ENCODE measurements around the gene SLIT3.

The SLIT3 gene

GRCh38 chr5:169009123-169009522 is 291.8 kb downstream of the SLIT3 start:
- no peak overlapping the region for H3K27ac ChIP-seq
- no peak for DNase-seq (ENCODE audit: low read depth, low spot score)
- no peaks in the 10 kb centered on the region for H3K9me3 ChIP-seq (ENCODE audit: low read depth, low read length)
- H3K4me3 ChIP-seq, result no peak overlapping the region
- H3K9ac ChIP-seq (ENCODE audit: insufficient read length), result no peak overlapping the region
- TF ChIP-seq FOXP2 (optimal IDR thresholded peaks at IDR 0.05; ENCODE audit: control extremely low read depth, extremely low read length, insufficient read depth) (no peak), EZH2 (IDR thresholded peaks at IDR 0.05) (no peak), POLR2AphosphoS5 (IDR thresholded peaks at IDR 0.05; ENCODE audit: borderline replicate concordance, low read depth, low read length) (no peak)
- no peaks in the 10 kb centered on the region for H3K36me3 ChIP-seq (ENCODE audit: insufficient read depth, low read length)

- no peaks in the 10 kb centered on the region for H3K36me3 ChIP-seq (ENCODE audit: insufficient read depth, low read length)
- no peak overlapping the region for H3K27ac ChIP-seq
- TF ChIP-seq FOXP2 (optimal IDR thresholded peaks at IDR 0.05; ENCODE audit: control extremely low read depth, extremely low read length, insufficient read depth), result no peak
- TF ChIP-seq EZH2 (IDR thresholded peaks at IDR 0.05), result no peak
- no peak for TF ChIP-seq POLR2AphosphoS5 (IDR thresholded peaks at IDR 0.05; ENCODE audit: borderline replicate concordance, low read depth, low read length)
- no peak overlapping the region for H3K9ac ChIP-seq (ENCODE audit: insufficient read length)
- DNase-seq (ENCODE audit: low read depth, low spot score), result no peak
- no peak overlapping the region for H3K4me3 ChIP-seq
- H3K9me3 ChIP-seq (ENCODE audit: low read depth, low read length), result no peaks in the 10 kb centered on the region
Observed at GRCh38 chr5:169006842-169007790, 293.8 kb downstream of the SLIT3 start.

- Histone ChIP-seq H3K36me3 (ENCODE audit: insufficient read depth, low read length) (no peaks in the 10 kb centered on the region), H3K4me3 (no peak overlapping the region), H3K27ac (no peak overlapping the region), H3K9ac (ENCODE audit: insufficient read length) (no peak overlapping the region), H3K9me3 (ENCODE audit: low read depth, low read length) (no peaks in the 10 kb centered on the region)
- DNase-seq (ENCODE audit: low read depth, low spot score), result no peak
- TF ChIP-seq POLR2AphosphoS5 (IDR thresholded peaks at IDR 0.05; ENCODE audit: borderline replicate concordance, low read depth, low read length) (no peak), EZH2 (IDR thresholded peaks at IDR 0.05) (no peak), FOXP2 (optimal IDR thresholded peaks at IDR 0.05; ENCODE audit: control extremely low read depth, extremely low read length, insufficient read depth) (no peak)
Observed at GRCh38 chr5:169004551-169004950, 296.4 kb downstream of the SLIT3 start.

- Histone ChIP-seq H3K27ac (no peak overlapping the region), H3K9ac (ENCODE audit: insufficient read length) (no peak overlapping the region), H3K36me3 (ENCODE audit: insufficient read depth, low read length) (no peaks in the 10 kb centered on the region), H3K9me3 (ENCODE audit: low read depth, low read length) (no peaks in the 10 kb centered on the region), H3K4me3 (no peak overlapping the region)
- no peak for DNase-seq (ENCODE audit: low read depth, low spot score)
- TF ChIP-seq EZH2 (IDR thresholded peaks at IDR 0.05), result no peak
- no peak for TF ChIP-seq POLR2AphosphoS5 (IDR thresholded peaks at IDR 0.05; ENCODE audit: borderline replicate concordance, low read depth, low read length)
- TF ChIP-seq FOXP2 (optimal IDR thresholded peaks at IDR 0.05; ENCODE audit: control extremely low read depth, extremely low read length, insufficient read depth), result no peak
Observed at GRCh38 chr5:169003721-169004541, 297.0 kb downstream of the SLIT3 start.

DNA sequence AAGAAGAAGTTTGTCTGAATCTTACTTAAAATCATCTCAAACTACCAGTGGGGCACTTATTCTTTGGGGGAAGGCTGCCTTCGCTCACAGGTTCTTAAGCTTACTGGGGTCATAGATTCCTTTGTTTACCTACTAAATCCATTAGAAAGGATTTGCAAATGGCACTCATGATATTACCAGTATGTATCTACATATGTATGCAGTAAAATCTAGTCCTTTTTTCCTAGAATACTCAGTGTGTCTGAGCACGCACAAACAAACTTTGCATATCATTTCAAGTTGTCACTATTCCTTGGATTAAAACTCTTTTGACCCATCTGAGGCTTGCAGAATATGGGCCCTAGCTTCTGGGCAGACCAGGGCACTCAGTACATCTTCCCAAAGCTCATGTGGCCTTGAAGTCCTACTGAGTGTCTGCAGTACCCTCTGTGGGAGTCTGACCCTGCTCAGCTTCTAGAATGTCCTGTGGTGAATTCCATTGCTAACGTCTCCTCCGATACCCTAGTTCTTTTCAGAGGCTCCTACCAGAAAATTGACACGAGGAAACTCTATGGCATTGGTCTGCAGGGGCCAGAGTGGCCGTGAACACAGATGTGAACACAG is 297.9 kb downstream of the SLIT3 start:
- Histone ChIP-seq H3K9me3 (ENCODE audit: low read depth, low read length) (no peaks in the 10 kb centered on the region), H3K36me3 (ENCODE audit: insufficient read depth, low read length) (no peaks in the 10 kb centered on the region), H3K4me3 (no peak overlapping the region), H3K9ac (ENCODE audit: insufficient read length) (no peak overlapping the region), H3K27ac (no peak overlapping the region)
- DNase-seq (ENCODE audit: low read depth, low spot score), result no peak
- TF ChIP-seq FOXP2 (optimal IDR thresholded peaks at IDR 0.05; ENCODE audit: control extremely low read depth, extremely low read length, insufficient read depth) (no peak), EZH2 (IDR thresholded peaks at IDR 0.05) (no peak), POLR2AphosphoS5 (IDR thresholded peaks at IDR 0.05; ENCODE audit: borderline replicate concordance, low read depth, low read length) (no peak)

DNA sequence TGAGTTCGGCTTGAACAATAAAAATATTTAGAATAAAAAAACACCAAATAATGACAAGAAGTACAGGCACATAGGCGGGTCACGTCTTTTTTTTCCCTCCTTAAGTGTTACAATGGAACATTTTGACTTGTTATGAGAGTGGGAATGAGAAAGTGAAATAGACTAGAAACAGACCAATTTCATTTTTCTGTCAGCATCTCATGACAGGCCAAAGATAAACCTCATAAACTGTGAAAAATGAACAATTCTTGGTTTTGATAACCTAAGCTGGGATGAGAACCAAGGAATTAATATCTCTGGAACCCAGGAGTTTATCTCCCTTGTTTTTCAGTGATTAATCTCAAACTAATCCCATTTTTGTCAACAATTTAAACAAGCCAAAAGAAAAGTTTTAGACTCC is 299.5 kb downstream of the SLIT3 start:
- TF ChIP-seq EZH2 (IDR thresholded peaks at IDR 0.05) (no peak), POLR2AphosphoS5 (IDR thresholded peaks at IDR 0.05; ENCODE audit: borderline replicate concordance, low read depth, low read length) (no peak), FOXP2 (optimal IDR thresholded peaks at IDR 0.05; ENCODE audit: control extremely low read depth, extremely low read length, insufficient read depth) (no peak)
- Histone ChIP-seq H3K9ac (ENCODE audit: insufficient read length) (no peak overlapping the region), H3K4me3 (no peak overlapping the region), H3K36me3 (ENCODE audit: insufficient read depth, low read length) (no peaks in the 10 kb centered on the region), H3K9me3 (ENCODE audit: low read depth, low read length) (no peaks in the 10 kb centered on the region), H3K27ac (no peak overlapping the region)
- DNase-seq (ENCODE audit: low read depth, low spot score), result no peak

DNA sequence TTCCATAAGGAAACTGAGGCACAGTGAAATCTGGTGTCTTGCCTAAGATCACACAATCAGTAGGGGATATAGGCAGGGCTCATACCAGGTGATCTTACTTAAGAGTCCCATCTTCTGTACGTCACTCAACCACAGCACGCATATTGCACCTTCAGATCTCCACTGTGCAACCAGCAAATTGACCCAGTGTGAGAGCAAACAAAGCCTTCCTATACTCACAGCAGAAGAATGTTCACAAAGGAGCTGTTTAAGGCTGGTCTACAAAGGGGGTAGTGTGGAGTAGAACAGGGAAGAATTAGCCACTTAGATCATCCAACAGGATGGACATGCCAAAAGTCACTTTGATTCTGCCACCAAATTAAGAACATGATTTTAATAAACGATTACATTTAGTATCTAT is 305.9 kb downstream of the SLIT3 start:
- H3K9me3 ChIP-seq (ENCODE audit: low read depth, low read length), result no peaks in the 10 kb centered on the region
- H3K9ac ChIP-seq (ENCODE audit: insufficient read length), result no peak overlapping the region
- DNase-seq (ENCODE audit: low read depth, low spot score), result no peak
- TF ChIP-seq EZH2 (IDR thresholded peaks at IDR 0.05) (no peak), FOXP2 (optimal IDR thresholded peaks at IDR 0.05; ENCODE audit: control extremely low read depth, extremely low read length, insufficient read depth) (no peak), POLR2AphosphoS5 (IDR thresholded peaks at IDR 0.05; ENCODE audit: borderline replicate concordance, low read depth, low read length) (no peak)
- H3K4me3 ChIP-seq, result no peak overlapping the region
- no peaks in the 10 kb centered on the region for H3K36me3 ChIP-seq (ENCODE audit: insufficient read depth, low read length)
- H3K27ac ChIP-seq, result no peak overlapping the region

GRCh38 chr5:168992687-168993086 is 308.3 kb downstream of the SLIT3 start:
- TF ChIP-seq FOXP2 (optimal IDR thresholded peaks at IDR 0.05; ENCODE audit: control extremely low read depth, extremely low read length, insufficient read depth), result no peak
- TF ChIP-seq EZH2 (IDR thresholded peaks at IDR 0.05), result no peak
- no peak for TF ChIP-seq POLR2AphosphoS5 (IDR thresholded peaks at IDR 0.05; ENCODE audit: borderline replicate concordance, low read depth, low read length)
- H3K9me3 ChIP-seq (ENCODE audit: low read depth, low read length), result no peaks in the 10 kb centered on the region
- H3K36me3 ChIP-seq (ENCODE audit: insufficient read depth, low read length), result no peaks in the 10 kb centered on the region
- no peak overlapping the region for H3K27ac ChIP-seq
- H3K4me3 ChIP-seq, result no peak overlapping the region
- no peak overlapping the region for H3K9ac ChIP-seq (ENCODE audit: insufficient read length)
- DNase-seq (ENCODE audit: low read depth, low spot score), result no peak

Data from SK-N-MC (cell line).